Left ventricle myocardium inferior (tissue), 1 donor: ENCODE measurements around the gene ZNF558. TPM values are rescaled to one million over a fixed set of nuclear protein-coding genes. Genes with fewer than 3 reads are reported as not detected.
A peak's percentile ranks its signal among the peaks of the same experiment; 100 is the strongest.

ENCODE experiments used
- DNase-seq: peaks from one replicate; pipeline ENCODE4 v3.0.0-alpha.2; 2020
- H3K27ac ChIP-seq: fragments of 200-600 bp; replicated peaks from 2 replicates; pipeline ENCODE4 v1.8.0; 2021
- H3K27me3 ChIP-seq: fragments of 200-600 bp; 2 replicates; pipeline ENCODE4 v1.8.0; 2021; ENCODE audit warnings: low read depth
- H3K36me3 ChIP-seq: fragments of 200-600 bp; 2 replicates; pipeline ENCODE4 v1.8.0; 2021
- H3K4me1 ChIP-seq: fragments of 200-600 bp; 2 replicates; pipeline ENCODE4 v1.8.0; 2021
- H3K4me3 ChIP-seq: fragments of 200-600 bp; 2 replicates; pipeline ENCODE4 v1.8.0; 2021; ENCODE audit warnings: mild to moderate bottlenecking, moderate library complexity
- H3K9me3 ChIP-seq: fragments of 200-600 bp; replicated peaks from 2 replicates; pipeline ENCODE4 v1.8.0; 2021
- CTCF ChIP-seq: fragments of 200-600 bp; IDR thresholded peaks from 2 replicates; pipeline ENCODE4 v1.8.0; 2021; ENCODE audit warnings: antibody characterized with exemption, mild to moderate bottlenecking, borderline replicate concordance
- intact Hi-C: fragments of 100-400 bp; cut with micrococcal nuclease; formaldehyde crosslinking; loops from one replicate; pipeline ENCODE4 v1.11.0; 2022
- long read RNA-seq: library from polyadenylated mRNA; unstranded; transcript quantifications from one replicate; pipeline ENCODE4 v2.0.0, GENCODE V29; 2021
- total RNA-seq: library from RNA; stranded (reverse); fragmentation: NEBNext Ultra II Directional; extraction: Animal tissue kit (Norgen Biotek cat#: 25700); gene quantifications from one replicate; pipeline ENCODE4 v1.2.1, GENCODE V29; 2021
- donor health status: DM: no; HTN: yes; CAD: no; lungs with severe emphysema.

ZNF558 gene
- total RNA-seq: 10.8 TPM
- long read RNA-seq, full-length matches to known transcripts: 2 of 16 reads
- long read RNA-seq, partial matches to known transcripts: 0 of 16 reads
- long read RNA-seq, other reads (novel, unspliced or antisense): 14 of 16 reads

- peak; percentile 61 for TF ChIP-seq CTCF
- Histone ChIP-seq H3K27me3 (no peaks in the 10 kb centered on the region), H3K9me3 (no peaks in the 10 kb centered on the region), H3K4me1 (peaks cover 20% of the 10 kb centered on the region), H3K27ac (peak within 1 kb of the TSS; percentile 99), H3K4me3 (peak within 1 kb of the TSS; percentile 94), H3K36me3 (peaks cover 26% of the 10 kb centered on the region)
- intact Hi-C loops: no loop called here
- peak; percentile 99 for DNase-seq
Measured at GRCh38 chr19:8832132-8833021, at the start of gene ZNF558, which contains the start of gene MBD3L1. TSS of gene ZNF558 (minus strand) at chr19:8832304. CDS start at chr19:8822659, 9,645 bp downstream. TSS of gene MBD3L1 (plus strand) at chr19:8832377. CDS start at chr19:8842679, 10,302 bp downstream.

GRCh38 chr19:8881512-8881911 lies 49.4 kb upstream of the ZNF558 start:
- peaks cover 17% of the 10 kb centered on the region for H3K9me3 ChIP-seq
- H3K27ac ChIP-seq: no peak overlapping the region
- peaks cover 6% of the 10 kb centered on the region for H3K27me3 ChIP-seq
- TF ChIP-seq CTCF: no peak
- H3K4me1 ChIP-seq: no peaks in the 10 kb centered on the region
- intact Hi-C loops: no loop called here
- no peaks in the 10 kb centered on the region for H3K36me3 ChIP-seq
- H3K4me3 ChIP-seq: no peak overlapping the region
- no peak for DNase-seq

- H3K27ac ChIP-seq: no peak overlapping the region
- H3K9me3 ChIP-seq: peaks cover 17% of the 10 kb centered on the region
- DNase-seq: no peak
- H3K27me3 ChIP-seq: peaks cover 6% of the 10 kb centered on the region
- TF ChIP-seq CTCF: no peak
- H3K4me1 ChIP-seq: no peaks in the 10 kb centered on the region
- intact Hi-C loops: no loop called here
- H3K36me3 ChIP-seq: no peaks in the 10 kb centered on the region
- no peak overlapping the region for H3K4me3 ChIP-seq
Measured at GRCh38 chr19:8880868-8881488, 48.9 kb upstream of the ZNF558 start.

GRCh38 chr19:8877854-8878705 lies 46.0 kb upstream of the ZNF558 start:
- Histone ChIP-seq H3K27ac (no peak overlapping the region), H3K27me3 (peaks cover 8% of the 10 kb centered on the region), H3K36me3 (no peaks in the 10 kb centered on the region), H3K4me1 (no peaks in the 10 kb centered on the region), H3K4me3 (no peak overlapping the region), H3K9me3 (peaks cover 17% of the 10 kb centered on the region)
- DNase-seq: no peak
- no peak for TF ChIP-seq CTCF
- intact Hi-C loops: no loop called here

GRCh38 chr19:8866344-8866743 lies 34.2 kb upstream of the ZNF558 start:
- no peak for TF ChIP-seq CTCF
- no peak for DNase-seq

More at GRCh38 chr19:8866344-8866743, 34.2 kb upstream of the ZNF558 start:
- H3K27ac ChIP-seq: no peak overlapping the region
- no peaks in the 10 kb centered on the region for H3K9me3 ChIP-seq
- no peaks in the 10 kb centered on the region for H3K36me3 ChIP-seq
- intact Hi-C loops: no loop called here
- H3K4me3 ChIP-seq: no peak overlapping the region
- H3K27me3 ChIP-seq: peaks cover 46% of the 10 kb centered on the region
- no peaks in the 10 kb centered on the region for H3K4me1 ChIP-seq
